Prostate gland (tissue), 2 donors: Measurements from ENCODE around the gene CBL. TPM values are rescaled to one million over a fixed set of nuclear protein-coding genes. Genes with fewer than 3 reads are reported as not detected.

Experiments
- DNase-seq: peaks from one replicate; pipeline ENCODE4 v3.0.0-alpha.2; 2019; ENCODE audit warnings: low spot score
- H3K27ac ChIP-seq, 2 donors: fragments of 200-600 bp; sonication (generic); 2 replicates each; pipeline ENCODE4 v1.5.1; 2017 to 2019
- H3K27me3 ChIP-seq: fragments of 200-600 bp; sonication (generic); replicated peaks from 2 replicates; pipeline ENCODE4 v1.5.1; 2019; ENCODE audit not compliant: insufficient read depth
- H3K36me3 ChIP-seq, 2 donors: fragments of 200-600 bp; sonication (generic); 1 replicate in 1 of 2; 2 replicates in 1 of 2; pipeline versions ENCODE4 v1.5.1 to v1.8.1; 2017 to 2019
- H3K4me1 ChIP-seq: fragments of 200-600 bp; sonication (generic); replicated peaks from 2 replicates; pipeline ENCODE4 v1.5.1; 2019
- H3K4me3 ChIP-seq, 2 donors: fragments of 200-600 bp; sonication (generic); 2 replicates each; pipeline ENCODE4 v1.5.1; 2017 to 2019
- H3K9me3 ChIP-seq: fragments of 200-600 bp; sonication (generic); 2 replicates; pipeline ENCODE4 v1.5.1; 2017
- POLR2A ChIP-seq: fragments of 450-650 bp; IDR thresholded peaks from one replicate; pipeline ENCODE4 v1.6.1; 2016; ENCODE audit warnings: antibody characterized with exemption, mild to moderate bottlenecking
- POLR2AphosphoS5 ChIP-seq: sonication (generic); formaldehyde crosslinking; IDR thresholded peaks from one replicate; pipeline ENCODE4 v1.6.1; 2017; ENCODE audit warnings: antibody characterized with exemption
- WGBS: methylation state at CpG from one replicate; pipeline ENCODE4 v1.1.5; 2018; 5-methylcytosine and 5-hydroxymethylcytosine counted together
- intact Hi-C: fragments of 100-400 bp; cut with DNase I; formaldehyde crosslinking; loops from one replicate; pipeline ENCODE4 v1.14.2; 2022
- total RNA-seq, 2 donors: library from RNA; depleted of rRNA; stranded (reverse); fragments of >200 nt; gene quantifications; one replicate each; pipeline ENCODE4 v1.1.0, GENCODE V29; 2016
- TF ChIP-seq, protein P1 (sequence below), 4 experiments: fragments of 200-600 bp in 2 of 4; fragments of 450-650 bp in 2 of 4; sonication (generic) in 2 of 4; IDR thresholded peaks; 1 replicate in 3 of 4; 2 replicates in 1 of 4; pipeline ENCODE4 v1.5.1; 2016 to 2019; ENCODE audit warnings: antibody characterized with exemption in 4 of 4, mild to moderate bottlenecking in 2 of 4, moderate library complexity in 2 of 4

Gene CBL
- total RNA-seq, 2 donors from 2014 or later, result 9.8 to 38.8 TPM

GRCh38 chr11:119293461-119293860 lies 87.3 kb downstream of the CBL start:
- Histone ChIP-seq H3K27ac (no peak overlapping the region), H3K36me3 (no peaks in the 10 kb centered on the region), H3K9me3 (no peaks in the 10 kb centered on the region), H3K4me1 (no peaks in the 10 kb centered on the region), H3K4me3 (no peak overlapping the region), H3K27me3 (no peaks in the 10 kb centered on the region)
- WGBS, result 93% methylated on average over 3 of the region's 3 CpGs
- no peak for DNase-seq
- TF ChIP-seq, protein P1, sequence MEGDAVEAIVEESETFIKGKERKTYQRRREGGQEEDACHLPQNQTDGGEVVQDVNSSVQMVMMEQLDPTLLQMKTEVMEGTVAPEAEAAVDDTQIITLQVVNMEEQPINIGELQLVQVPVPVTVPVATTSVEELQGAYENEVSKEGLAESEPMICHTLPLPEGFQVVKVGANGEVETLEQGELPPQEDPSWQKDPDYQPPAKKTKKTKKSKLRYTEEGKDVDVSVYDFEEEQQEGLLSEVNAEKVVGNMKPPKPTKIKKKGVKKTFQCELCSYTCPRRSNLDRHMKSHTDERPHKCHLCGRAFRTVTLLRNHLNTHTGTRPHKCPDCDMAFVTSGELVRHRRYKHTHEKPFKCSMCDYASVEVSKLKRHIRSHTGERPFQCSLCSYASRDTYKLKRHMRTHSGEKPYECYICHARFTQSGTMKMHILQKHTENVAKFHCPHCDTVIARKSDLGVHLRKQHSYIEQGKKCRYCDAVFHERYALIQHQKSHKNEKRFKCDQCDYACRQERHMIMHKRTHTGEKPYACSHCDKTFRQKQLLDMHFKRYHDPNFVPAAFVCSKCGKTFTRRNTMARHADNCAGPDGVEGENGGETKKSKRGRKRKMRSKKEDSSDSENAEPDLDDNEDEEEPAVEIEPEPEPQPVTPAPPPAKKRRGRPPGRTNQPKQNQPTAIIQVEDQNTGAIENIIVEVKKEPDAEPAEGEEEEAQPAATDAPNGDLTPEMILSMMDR (IDR thresholded peaks at IDR 0.05), result no peak
- no peak for TF ChIP-seq POLR2A
- TF ChIP-seq POLR2AphosphoS5, result no peak
- intact Hi-C loops, result no loop called here

DNA sequence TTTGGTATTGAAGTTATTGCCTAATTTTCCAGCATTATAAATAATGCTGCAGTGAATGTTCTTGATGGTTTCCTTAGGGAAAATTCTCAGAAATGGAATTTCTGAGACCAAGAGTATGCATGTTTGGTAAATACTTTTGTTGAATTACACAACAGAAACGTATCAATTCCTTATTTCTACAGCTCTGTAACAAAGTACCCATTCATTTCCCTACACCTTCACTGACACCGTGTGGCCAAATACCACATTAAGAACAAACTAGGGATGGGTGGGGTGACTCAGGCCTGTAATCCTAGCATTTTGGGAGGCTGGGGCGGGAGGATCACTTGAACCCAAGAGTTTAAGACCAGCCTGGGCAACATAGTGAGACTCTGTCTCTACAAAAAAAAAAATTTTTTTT lies 89.0 kb downstream of the CBL start:
- Histone ChIP-seq H3K9me3 (no peaks in the 10 kb centered on the region), H3K36me3 (no peaks in the 10 kb centered on the region), H3K4me1 (no peaks in the 10 kb centered on the region), H3K27ac (no peak overlapping the region), H3K4me3 (no peak overlapping the region), H3K27me3 (no peaks in the 10 kb centered on the region)
- WGBS, result 58% methylated on average over 3 of the region's 3 CpGs
- TF ChIP-seq POLR2AphosphoS5 (no peak), POLR2A (no peak)
- TF ChIP-seq, protein P1 (IDR thresholded peaks at IDR 0.05), result no peak
- no peak for DNase-seq
- intact Hi-C loops, result no loop called here

- H3K9me3 ChIP-seq, result no peaks in the 10 kb centered on the region
- H3K27ac ChIP-seq, result no peak overlapping the region
- no peak overlapping the region for H3K4me3 ChIP-seq
- WGBS, result 78% methylated on average over 3 of the region's 3 CpGs
- H3K4me1 ChIP-seq, result no peaks in the 10 kb centered on the region
- TF ChIP-seq, protein P1 (IDR thresholded peaks at IDR 0.05), result no peak
- TF ChIP-seq POLR2A (no peak), POLR2AphosphoS5 (no peak)
- no peaks in the 10 kb centered on the region for H3K27me3 ChIP-seq
- no peak for DNase-seq
- intact Hi-C loops, result no loop called here
- H3K36me3 ChIP-seq, result no peaks in the 10 kb centered on the region
Measured at GRCh38 chr11:119297938-119298337, 91.8 kb downstream of the CBL start.

DNA sequence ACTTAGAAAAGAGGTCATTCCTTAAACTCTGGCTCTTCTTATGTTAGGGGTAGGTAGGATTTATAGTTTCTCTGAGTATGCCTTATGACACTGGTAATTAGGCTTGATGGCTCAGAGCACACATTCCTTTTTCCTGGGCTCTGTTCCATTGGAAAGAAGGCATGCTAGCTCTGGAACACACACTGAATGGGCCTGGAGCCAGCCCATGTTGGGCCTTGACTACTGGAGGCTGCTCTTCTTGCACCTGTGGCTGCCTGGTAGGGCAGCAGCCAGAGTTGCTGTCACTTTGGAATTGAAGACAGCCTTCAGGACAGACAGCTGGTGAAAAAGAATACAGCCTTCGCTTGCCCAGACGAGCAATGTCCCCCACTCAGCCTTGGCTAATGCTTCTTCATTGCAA lies 92.6 kb downstream of the CBL start:
- Histone ChIP-seq H3K9me3 (no peaks in the 10 kb centered on the region), H3K4me1 (no peaks in the 10 kb centered on the region), H3K36me3 (no peaks in the 10 kb centered on the region), H3K4me3 (no peak overlapping the region), H3K27ac (no peak overlapping the region), H3K27me3 (no peaks in the 10 kb centered on the region)
- 44% methylated on average over 2 of the region's 2 CpGs for WGBS
- TF ChIP-seq, protein P1 (IDR thresholded peaks at IDR 0.05), result no peak
- TF ChIP-seq POLR2AphosphoS5, result no peak
- TF ChIP-seq POLR2A, result no peak
- intact Hi-C loops, result no loop called here
- no peak for DNase-seq

DNA sequence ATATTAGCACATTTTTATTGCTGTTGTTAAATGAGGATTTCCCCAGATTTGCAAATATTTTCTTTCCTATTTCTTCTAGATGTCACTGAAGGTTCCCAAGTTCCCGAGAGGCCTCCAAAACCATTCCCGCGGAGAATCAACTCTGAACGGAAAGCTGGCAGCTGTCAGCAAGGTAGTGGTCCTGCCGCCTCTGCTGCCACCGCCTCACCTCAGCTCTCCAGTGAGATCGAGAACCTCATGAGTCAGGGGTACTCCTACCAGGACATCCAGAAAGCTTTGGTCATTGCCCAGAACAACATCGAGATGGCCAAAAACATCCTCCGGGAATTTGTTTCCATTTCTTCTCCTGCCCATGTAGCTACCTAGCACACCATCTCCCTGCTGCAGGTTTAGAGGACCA lies 93.3 kb downstream of the CBL start:
- no peak overlapping the region for H3K27ac ChIP-seq
- 95% methylated on average over 9 of the region's 9 CpGs for WGBS
- no peaks in the 10 kb centered on the region for H3K9me3 ChIP-seq
- H3K4me1 ChIP-seq, result no peaks in the 10 kb centered on the region
- no peak for DNase-seq
- no peaks in the 10 kb centered on the region for H3K27me3 ChIP-seq
- no peak overlapping the region for H3K4me3 ChIP-seq
- H3K36me3 ChIP-seq, result no peaks in the 10 kb centered on the region
- intact Hi-C loops, result no loop called here
- TF ChIP-seq POLR2A (no peak), POLR2AphosphoS5 (no peak)
- TF ChIP-seq, protein P1 (IDR thresholded peaks at IDR 0.05), result no peak
